GM18511 (cell line): ENCODE measurements around the gene STX1A.
"Not testable (repeated sequence)": the region's sequence is repeated elsewhere in the genome, so short reads cannot be mapped to it uniquely, and the experiment has no call there.

Experiments used
- ATAC-seq: cut with Tn5 transposase; IDR thresholded peaks from one replicate; pipeline ENCODE4 v1.9.1; 2021; ENCODE audit warnings: mild to moderate bottlenecking, moderate library complexity; ENCODE audit not compliant: unreplicated experiment

The STX1A gene

DNA sequence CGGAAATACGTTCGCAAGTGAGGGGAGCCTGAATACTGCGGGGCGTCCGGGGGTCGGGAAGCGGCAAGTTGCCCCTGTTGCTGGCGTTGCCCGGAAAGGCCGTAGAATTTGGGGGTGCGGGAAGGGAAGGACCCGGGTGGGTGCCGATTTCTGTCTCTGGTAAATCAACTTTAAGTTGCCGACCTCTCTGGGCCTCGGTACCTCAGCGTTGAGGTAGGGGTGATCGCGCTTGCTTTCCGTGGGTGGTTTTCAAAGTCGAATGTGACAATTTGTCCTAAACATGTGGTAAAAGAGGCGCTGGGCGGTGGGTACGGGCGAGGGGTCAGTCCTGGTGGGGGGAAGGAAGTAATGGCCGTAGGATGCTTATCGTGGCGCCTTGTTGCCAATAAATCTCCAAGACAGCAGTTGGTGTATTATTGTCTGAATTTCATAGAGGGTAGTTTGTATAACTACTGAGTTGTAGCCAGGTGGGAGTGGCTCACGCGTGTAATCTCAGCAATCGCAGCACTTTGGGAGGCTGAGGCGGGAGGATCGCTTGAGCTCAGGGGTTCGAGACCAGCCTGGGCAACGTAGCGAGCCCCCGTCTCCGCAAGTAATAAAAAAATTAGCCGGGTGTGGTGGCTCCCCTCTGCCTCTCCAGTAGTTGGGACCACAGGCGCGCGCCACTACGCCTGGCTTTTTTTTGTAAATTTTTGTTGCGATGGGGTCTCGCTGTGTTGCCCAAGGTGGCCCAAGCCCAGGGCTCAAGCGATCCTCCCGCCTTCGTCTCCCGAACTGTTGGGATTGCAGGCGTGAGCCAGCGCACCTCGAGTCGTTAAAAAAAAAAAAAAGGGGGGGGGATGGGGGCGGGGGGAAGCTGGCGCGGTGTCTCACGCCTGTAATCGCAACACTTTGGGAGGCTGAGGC lies 35.4 kb downstream of the STX1A start:
- ATAC-seq: peak; percentile 20

DNA sequence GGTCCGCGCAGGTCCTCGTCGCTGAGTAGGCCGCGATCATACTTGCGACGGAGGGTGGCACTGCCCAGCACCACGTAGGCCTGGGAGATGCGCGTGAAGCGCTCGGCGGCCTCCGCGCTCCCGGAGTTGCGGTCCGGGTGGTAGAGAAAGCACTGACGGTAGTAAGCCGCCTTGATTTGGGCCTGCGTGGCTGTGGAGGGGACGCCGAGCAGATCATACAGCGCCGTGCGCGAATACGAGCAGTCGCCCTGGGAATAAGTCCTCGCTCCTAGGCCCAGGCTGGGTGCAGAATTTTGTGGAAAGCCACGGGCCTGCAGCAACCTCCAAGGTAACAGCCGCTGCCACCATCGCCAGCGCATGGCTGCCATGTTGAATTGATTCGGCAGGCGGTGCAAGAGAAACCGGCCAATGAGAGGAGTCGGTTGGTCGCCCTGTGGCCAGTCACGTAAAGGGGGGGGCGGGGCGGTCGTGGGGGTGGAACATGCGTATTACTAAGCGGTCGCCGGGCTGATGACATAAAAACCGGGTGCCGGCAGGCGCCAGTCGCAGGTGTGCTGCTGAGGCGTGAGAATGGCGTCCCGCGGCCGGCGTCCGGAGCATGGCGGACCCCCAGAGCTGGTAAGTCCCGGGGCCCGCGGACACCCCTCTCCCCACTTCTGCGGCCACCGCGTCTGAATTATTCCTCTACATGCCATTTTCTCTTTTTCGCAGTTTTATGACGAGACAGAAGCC lies 36.2 kb downstream of the STX1A start, which contains the start of the genes BUD23 and DNAJC30:
Gene BUD23 (plus strand): TSS at position 542 of the 732 bp plus-strand sequence. CDS start 29 bp downstream, at position 571.
Gene DNAJC30 (minus strand): TSS at position 398 of the 732 bp plus-strand sequence. CDS start 30 bp downstream, at position 368.
- peak; percentile 95 for ATAC-seq

DNA sequence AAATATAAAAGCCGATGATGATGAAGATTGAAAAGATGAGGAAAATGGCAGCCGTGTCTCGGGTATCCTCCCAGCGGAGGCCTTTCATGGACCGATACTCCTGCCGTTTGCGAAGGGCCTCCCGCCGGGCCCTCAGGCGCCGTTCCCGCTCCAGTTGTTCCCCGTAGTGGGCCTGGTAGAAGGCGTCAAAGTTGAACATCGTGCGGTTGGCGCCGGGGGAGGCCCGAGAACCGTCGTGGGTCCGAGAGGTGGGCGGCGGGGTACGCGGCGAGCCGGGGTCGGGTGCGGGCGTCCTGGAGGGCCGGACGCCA lies 36.8 kb downstream of the STX1A start:
- no peak for ATAC-seq

GRCh38 chr7:73681031-73681430 lies 38.4 kb downstream of the STX1A start:
- no peak for ATAC-seq

GRCh38 chr7:73680501-73680900 lies 39.0 kb downstream of the STX1A start:
- ATAC-seq: no peak

- ATAC-seq: no peak
These were observed 39.8 kb downstream of the STX1A start for GRCh38 chr7:73679709-73680108.

DNA sequence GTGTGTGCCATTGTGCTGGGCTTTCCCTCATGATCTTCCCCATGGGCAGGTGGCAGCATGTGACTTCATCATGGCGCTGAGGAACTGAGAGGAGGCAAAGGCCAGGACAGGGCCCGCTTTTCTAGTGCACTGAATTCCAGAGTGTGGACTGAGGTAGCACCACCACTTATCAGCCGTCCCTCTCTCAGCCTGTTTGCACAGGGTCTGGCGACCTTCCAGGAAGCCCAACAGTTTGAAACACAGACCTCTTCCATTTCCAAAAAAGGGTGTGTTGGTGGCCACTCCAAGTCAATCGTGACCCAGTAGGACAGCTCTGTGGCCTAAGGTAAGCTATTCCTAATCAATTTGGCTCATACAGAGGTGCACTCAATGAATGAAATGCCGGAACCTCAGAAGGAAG lies 40.6 kb downstream of the STX1A start:
- no peak for ATAC-seq

- ATAC-seq: not testable (repeated sequence)
These were observed 43.4 kb downstream of the STX1A start for GRCh38 chr7:73676062-73676461.

DNA sequence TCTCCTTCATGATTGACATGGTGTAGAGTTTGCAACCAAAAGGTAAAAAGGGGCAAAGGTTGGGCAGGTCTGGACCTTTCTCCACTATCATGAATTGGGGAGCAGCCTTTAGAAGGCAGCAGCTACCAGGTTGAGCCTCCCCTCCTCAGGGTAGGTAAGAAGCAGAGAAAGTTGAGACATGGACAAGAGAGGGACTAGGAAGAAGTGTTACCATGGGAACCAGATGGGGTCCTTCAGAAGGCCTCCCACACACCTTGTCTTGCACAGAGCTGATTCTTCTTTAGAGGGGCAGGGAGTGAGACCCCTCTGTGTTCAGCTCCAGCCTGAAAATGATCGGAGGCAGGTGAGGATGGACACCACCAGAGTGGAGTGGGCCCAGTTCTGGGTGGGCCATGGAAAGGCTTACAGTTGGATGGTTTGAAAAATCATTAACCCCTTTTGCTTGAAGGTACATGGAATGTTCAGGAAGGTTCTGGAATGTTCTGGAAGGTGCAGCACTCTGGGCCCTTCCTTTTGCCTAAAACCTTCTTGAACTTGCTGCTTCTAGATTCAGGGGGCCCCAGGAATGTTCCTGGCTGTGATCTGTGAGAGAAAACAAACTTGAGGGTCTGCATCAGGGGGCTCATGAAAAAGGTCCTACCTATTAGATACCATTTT lies 44.9 kb downstream of the STX1A start:
- ATAC-seq: no peak

GRCh38 chr7:73671857-73672445 lies 47.5 kb downstream of the STX1A start:
- ATAC-seq: no peak

GRCh38 chr7:73671322-73671661 lies 48.2 kb downstream of the STX1A start:
- ATAC-seq: no peak

DNA sequence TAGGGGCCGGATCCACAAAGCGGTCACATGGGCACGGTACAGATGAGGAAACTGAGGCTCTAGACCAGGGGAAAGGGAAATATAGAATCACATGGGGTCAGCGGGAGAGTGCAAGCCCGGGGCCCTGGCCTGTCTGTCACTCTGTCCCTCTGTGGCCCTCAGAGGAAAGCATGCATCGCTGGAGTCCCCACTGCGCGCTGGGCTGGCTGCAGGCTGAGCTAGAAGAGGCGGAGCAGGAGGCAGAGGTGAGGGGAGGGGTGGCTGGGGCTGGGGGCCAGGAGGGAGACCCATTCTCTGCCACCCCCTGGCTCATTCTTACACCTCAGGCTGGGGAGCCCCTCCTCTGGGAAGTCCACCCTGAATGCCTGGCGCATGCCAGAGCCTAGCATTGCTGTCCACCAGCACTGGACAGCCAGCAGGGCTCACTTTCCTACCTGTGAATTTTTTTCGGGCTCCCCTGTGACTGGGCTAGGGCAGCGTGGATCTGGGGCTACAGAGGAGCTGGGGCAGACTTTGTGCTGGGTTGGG lies 49.5 kb downstream of the STX1A start:
- no peak for ATAC-seq

- no peak for ATAC-seq
These were observed 50.2 kb downstream of the STX1A start for GRCh38 chr7:73669288-73669701.

DNA sequence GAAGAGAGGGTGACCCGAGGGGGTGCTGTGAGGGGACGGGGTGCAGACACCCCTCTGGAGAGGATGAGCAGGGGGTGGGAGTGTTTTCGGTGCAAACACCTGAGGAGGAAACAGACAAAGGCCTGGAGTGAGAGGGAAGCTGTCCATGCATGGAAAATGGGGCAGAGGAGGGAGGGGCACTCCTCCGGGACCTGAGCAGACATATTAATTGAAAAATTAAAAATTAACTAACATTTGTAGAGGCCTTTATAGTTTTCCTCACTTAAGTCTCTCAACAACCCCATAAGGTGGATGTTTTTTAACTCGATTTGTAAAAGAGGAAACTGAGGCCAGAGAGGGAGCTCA lies 50.6 kb downstream of the STX1A start:
- no peak for ATAC-seq

DNA sequence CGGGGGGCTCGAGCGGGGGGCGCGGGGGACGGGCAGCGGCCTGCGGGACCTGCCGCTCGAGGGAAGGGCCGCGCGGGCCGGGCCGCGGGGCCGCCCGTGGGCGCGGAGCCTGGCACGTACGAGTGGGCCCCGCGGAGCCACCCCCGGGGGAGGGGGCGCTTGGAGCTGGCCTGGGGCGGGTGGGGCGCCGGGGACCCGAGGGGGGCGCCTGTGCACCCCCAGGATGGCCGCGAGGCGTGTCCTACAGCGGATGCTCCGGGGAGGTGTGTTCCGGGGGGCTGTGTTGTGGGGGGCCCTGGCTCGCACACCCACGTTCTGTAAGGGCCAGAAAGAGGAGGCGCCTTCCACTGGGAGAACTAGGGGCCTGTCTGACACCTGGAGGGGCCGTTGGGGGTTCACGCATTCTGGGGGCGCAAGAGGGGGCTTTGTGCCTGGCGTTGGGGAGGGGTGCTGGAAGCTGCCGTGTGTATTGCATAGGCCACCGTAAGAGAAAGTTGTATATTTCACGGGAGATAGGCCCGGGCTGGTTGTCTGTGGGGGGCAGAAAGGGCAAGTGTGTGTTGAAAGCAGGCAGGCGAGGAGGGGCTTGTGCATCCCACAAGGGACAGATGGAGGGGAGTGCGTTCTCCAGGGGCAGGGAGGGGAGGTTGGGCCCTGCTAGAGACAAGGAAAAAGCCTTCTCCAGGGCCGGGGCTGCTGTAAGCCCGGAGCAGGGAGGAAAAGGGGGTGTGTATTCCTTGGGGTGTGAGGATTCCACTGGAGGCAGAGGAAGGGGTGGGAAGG lies 51.2 kb downstream of the STX1A start:
- ATAC-seq: peak; percentile 27

- ATAC-seq: peak; percentile 93
These were observed 51.9 kb downstream of the STX1A start, which contains the start of gene VPS37D for GRCh38 chr7:73667344-73668102. TSS of gene VPS37D (plus strand) at chr7:73667831. CDS start at chr7:73667959, 128 bp downstream.

DNA sequence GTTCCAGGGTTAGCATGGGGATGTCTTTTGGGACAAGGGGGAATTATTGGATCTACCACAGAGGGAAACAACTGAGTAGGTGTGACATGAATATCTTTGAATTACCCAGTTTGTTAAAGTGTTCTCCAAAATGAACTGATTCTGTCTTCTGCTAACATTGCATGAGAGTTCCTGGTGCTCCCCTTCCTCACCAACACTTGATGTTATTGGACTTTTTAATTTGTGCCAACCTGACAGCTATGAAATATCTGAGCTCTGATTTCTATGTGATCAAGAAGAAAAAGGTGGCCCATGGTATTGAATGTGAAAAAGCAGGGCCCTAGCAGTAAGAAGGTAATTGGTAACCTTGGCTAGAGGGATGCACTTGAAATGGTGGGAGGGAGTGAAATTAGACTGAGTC lies 56.4 kb downstream of the STX1A start:
- no peak for ATAC-seq

DNA sequence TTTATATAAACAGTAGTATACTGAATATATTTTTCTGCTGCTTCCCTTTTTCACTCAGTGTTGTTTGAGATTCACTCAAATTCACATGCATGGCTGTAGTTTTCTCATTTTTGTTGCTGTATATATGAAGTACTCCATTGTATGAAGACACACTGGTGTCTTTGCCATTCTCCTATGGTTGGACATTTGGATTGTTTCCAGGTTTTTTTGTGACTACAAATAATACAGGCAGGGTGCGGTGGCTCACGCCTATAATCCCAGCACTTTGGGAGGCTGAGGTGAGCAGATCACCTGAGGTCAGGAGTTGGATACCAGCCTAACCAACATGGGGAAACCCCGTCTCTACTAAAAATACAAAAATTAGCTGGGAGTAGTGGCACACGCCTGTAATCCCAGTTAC lies 58.9 kb downstream of the STX1A start:
- not testable (repeated sequence) for ATAC-seq

DNA sequence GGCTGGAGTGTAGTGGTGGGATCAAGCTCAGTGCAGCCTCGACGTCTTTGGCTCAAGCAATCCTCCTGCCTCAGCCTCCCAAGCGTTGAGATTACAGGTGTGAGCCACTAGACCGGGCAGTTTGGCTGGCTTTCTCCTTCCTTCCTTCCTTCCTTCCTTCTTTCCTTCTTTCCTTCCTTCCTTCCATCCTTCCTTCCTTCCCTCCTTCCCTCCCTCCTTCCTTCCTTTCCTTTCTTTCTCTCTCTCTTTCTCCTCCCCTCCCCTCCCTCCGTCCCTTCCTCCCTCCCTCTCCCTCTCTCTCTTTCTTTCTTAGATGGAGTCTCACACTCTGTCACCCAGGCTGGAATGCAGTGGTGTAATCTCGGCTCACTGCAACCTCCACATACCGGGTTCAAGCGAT lies 59.5 kb downstream of the STX1A start:
- no peak for ATAC-seq
